Upper lobe of right lung (tissue), 1 donor: ENCODE data around the gene MST1R. TPM values are rescaled to one million over a fixed set of nuclear protein-coding genes. Genes with fewer than 3 reads are reported as not detected.
"Not testable (repeated sequence)": the region's sequence is repeated elsewhere in the genome, so short reads cannot be mapped to it uniquely, and the experiment has no call there.

Experiments
- ATAC-seq: fragments of 200-7000 bp; cut with Tn5 transposase; one replicate; pipeline ENCODE4 v1.9.1; 2020; ENCODE audit warnings: mild to moderate bottlenecking, moderate library complexity
- DNase-seq: peaks from one replicate; pipeline ENCODE4 v3.0.0-alpha.2; 2020
- H3K27ac ChIP-seq: fragments of 200-600 bp; one replicate; pipeline ENCODE4 v1.8.0; 2022
- H3K27me3 ChIP-seq: fragments of 200-600 bp; one replicate; pipeline ENCODE4 v1.8.0; 2022; ENCODE audit warnings: mild to moderate bottlenecking
- H3K36me3 ChIP-seq: fragments of 200-600 bp; one replicate; pipeline ENCODE4 v1.8.0; 2022
- H3K4me1 ChIP-seq: fragments of 200-600 bp; one replicate; pipeline ENCODE4 v1.8.0; 2022
- H3K4me3 ChIP-seq: fragments of 200-600 bp; one replicate; pipeline ENCODE4 v1.8.0; 2022; ENCODE audit warnings: mild to moderate bottlenecking
- H3K9me3 ChIP-seq: fragments of 200-600 bp; one replicate; pipeline ENCODE4 v1.8.0; 2022
- intact Hi-C: fragments of 100-400 bp; cut with DNase I; formaldehyde crosslinking; loops from one replicate; pipeline ENCODE4 v1.11.0; 2022
- total RNA-seq: library from RNA; stranded (reverse); fragmentation: NEBNext Ultra II Directional; extraction: Animal tissue kit (Norgen Biotek cat#: 25700); gene quantifications from one replicate; pipeline ENCODE4 v1.2.1, GENCODE V29; 2021
- TF ChIP-seq, protein P1 (sequence below): fragments of 200-600 bp; IDR thresholded peaks from one replicate; pipeline ENCODE4 v1.8.0; 2022; ENCODE audit warnings: antibody characterized with exemption
- donor health status: DM: no; HTN: yes; CAD: no; lungs with severe emphysema.

Gene MST1R
- total RNA-seq, 1 donor from 2014 or later: 46.2 TPM

GRCh38 chr3:49927798-49928197 is 24.1 kb upstream of the MST1R start:
- H3K27ac ChIP-seq: peak overlapping the region; percentile 24

GRCh38 chr3:49926117-49926728 is 22.6 kb upstream of the MST1R start:
- H3K27ac ChIP-seq: no peak overlapping the region
- ATAC-seq (no peak), DNase-seq (no peak)
- H3K36me3 ChIP-seq: no peaks in the 10 kb centered on the region
- TF ChIP-seq, protein P1, sequence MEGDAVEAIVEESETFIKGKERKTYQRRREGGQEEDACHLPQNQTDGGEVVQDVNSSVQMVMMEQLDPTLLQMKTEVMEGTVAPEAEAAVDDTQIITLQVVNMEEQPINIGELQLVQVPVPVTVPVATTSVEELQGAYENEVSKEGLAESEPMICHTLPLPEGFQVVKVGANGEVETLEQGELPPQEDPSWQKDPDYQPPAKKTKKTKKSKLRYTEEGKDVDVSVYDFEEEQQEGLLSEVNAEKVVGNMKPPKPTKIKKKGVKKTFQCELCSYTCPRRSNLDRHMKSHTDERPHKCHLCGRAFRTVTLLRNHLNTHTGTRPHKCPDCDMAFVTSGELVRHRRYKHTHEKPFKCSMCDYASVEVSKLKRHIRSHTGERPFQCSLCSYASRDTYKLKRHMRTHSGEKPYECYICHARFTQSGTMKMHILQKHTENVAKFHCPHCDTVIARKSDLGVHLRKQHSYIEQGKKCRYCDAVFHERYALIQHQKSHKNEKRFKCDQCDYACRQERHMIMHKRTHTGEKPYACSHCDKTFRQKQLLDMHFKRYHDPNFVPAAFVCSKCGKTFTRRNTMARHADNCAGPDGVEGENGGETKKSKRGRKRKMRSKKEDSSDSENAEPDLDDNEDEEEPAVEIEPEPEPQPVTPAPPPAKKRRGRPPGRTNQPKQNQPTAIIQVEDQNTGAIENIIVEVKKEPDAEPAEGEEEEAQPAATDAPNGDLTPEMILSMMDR: no peak
- intact Hi-C loops: no loop called here
- H3K4me3 ChIP-seq: no peak overlapping the region
- H3K9me3 ChIP-seq: no peaks in the 10 kb centered on the region
- peaks cover 11% of the 10 kb centered on the region for H3K4me1 ChIP-seq
- H3K27me3 ChIP-seq: no peaks in the 10 kb centered on the region

More at GRCh38 chr3:49927798-49928197, 24.1 kb upstream of the MST1R start:
- intact Hi-C loops: no loop called here
- H3K4me1 ChIP-seq: peaks cover 11% of the 10 kb centered on the region
- TF ChIP-seq, protein P1: no peak
- no peak for ATAC-seq
- H3K9me3 ChIP-seq: no peaks in the 10 kb centered on the region
- no peaks in the 10 kb centered on the region for H3K27me3 ChIP-seq
- H3K36me3 ChIP-seq: no peaks in the 10 kb centered on the region
- no peak overlapping the region for H3K4me3 ChIP-seq
- DNase-seq: no peak

DNA sequence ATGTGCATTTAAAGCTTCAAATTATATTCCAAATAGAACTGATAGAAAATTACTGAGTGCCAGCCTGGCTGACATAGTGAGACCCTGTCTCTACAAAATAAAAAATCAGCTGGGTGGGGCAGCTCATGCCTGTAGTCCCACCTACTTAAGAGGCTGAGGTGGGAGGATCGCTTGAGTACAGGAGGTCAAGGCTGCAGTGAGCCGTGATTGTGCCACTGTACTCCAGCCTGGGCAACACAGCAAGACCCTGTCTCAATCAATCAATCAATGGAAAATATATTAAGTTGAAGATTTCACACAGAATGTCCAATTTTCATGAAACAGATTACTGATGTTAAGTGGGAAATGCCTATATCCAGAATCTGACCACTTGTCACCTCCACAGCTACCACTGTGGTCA is 21.8 kb upstream of the MST1R start:
- no peak for ATAC-seq
- Histone ChIP-seq H3K36me3 (no peaks in the 10 kb centered on the region), H3K27me3 (no peaks in the 10 kb centered on the region), H3K9me3 (no peaks in the 10 kb centered on the region), H3K27ac (no peak overlapping the region), H3K4me3 (no peak overlapping the region), H3K4me1 (peaks cover 11% of the 10 kb centered on the region)
- intact Hi-C loops: no loop called here
- TF ChIP-seq, protein P1: no peak
- DNase-seq: no peak

DNA sequence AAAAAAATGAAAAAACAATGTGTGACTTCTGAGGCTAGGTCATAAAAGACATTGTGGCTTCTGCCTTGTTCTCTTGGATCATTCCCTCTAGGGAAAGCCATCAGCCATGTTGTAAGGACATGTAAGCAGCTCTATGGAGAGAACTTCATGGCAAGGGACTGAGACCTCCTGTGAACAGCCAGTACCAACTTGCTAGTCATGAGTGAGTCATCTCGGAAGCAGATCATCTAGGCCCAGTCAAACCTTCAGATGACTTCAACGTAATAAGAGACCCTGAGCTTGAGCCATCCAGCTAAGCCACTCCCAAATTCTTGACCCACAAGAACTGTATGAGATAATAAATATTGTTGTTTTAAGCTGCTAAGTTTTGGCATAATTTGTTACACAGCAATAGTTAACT is 21.0 kb upstream of the MST1R start:
- ATAC-seq: no peak
- no peak overlapping the region for H3K4me3 ChIP-seq
- H3K4me1 ChIP-seq: peaks cover 11% of the 10 kb centered on the region
- H3K27ac ChIP-seq: no peak overlapping the region
- no peaks in the 10 kb centered on the region for H3K9me3 ChIP-seq
- H3K27me3 ChIP-seq: no peaks in the 10 kb centered on the region
- no peaks in the 10 kb centered on the region for H3K36me3 ChIP-seq
- intact Hi-C loops: no loop called here
- TF ChIP-seq, protein P1: no peak
- no peak for DNase-seq

- H3K4me1 ChIP-seq, H3K27ac ChIP-seq, H3K36me3 ChIP-seq, H3K27me3 ChIP-seq, H3K9me3 ChIP-seq, H3K4me3 ChIP-seq, DNase-seq: not testable (repeated sequence)
- ATAC-seq: peak; percentile 64
- intact Hi-C loops: loop anchor here (10.0 kb wide), 1 partner anchor 123 kb away; the partner anchor contains the start of gene CDHR4
Measured at GRCh38 chr3:49917806-49918590, 14.3 kb upstream of the MST1R start.

DNA sequence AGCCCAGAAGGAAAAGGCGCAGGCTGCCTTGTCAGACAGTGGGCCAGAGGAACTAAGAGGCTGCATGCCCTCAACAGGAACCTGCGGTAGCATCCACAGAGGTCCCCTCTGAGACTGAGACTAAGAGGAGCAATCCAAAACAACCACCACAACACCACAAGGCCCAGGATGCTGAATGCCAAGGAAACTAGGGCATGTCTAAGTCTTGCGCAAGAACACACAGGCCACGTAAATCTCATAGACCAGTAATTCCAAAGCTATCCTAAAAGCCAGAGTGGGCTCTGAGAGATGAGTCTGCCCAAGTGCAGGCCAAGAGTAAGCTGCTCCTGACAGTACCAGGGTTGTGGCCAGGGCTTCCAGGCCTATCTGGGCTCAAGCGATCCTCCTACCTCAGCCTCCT is 13.0 kb upstream of the MST1R start:
- no peak overlapping the region for H3K27ac ChIP-seq
- H3K36me3 ChIP-seq: peaks cover 8% of the 10 kb centered on the region
- no peak for ATAC-seq
- H3K4me1 ChIP-seq: no peaks in the 10 kb centered on the region
- H3K27me3 ChIP-seq: no peaks in the 10 kb centered on the region
- no peak for DNase-seq
- no peak overlapping the region for H3K4me3 ChIP-seq
- TF ChIP-seq, protein P1: no peak
- H3K9me3 ChIP-seq: no peaks in the 10 kb centered on the region
- intact Hi-C loops: loop anchor here (10.0 kb wide), 1 partner anchor 122 kb away; the partner anchor contains the start of gene CDHR4
